K562 (cell line): Measurements from ENCODE around the gene BEND6. TPM values are rescaled to one million over a fixed set of nuclear protein-coding genes. Genes with fewer than 3 reads are reported as not detected.

Experiments used
- BACH1 ChIP-seq: fragments of 200-800 bp; sonication (Bioruptor generic); IDR thresholded peaks from 2 replicates; pipeline ENCODE4 v1.6.1; 2016; ENCODE audit warnings: missing genetic modification characterization, missing compliant biosample characterization
- BRF1 ChIP-seq: IDR thresholded peaks from 3 replicates; pipeline ENCODE4 v1.6.1; 2011; ENCODE audit warnings: borderline replicate concordance, mild to moderate bottlenecking; ENCODE audit not compliant: insufficient read length; ENCODE audit errors: extremely low read depth
- CBFB ChIP-seq: sonication (generic); formaldehyde crosslinking; IDR thresholded peaks from 2 replicates; pipeline ENCODE4 v1.4.0; 2020; ENCODE audit warnings: mild to moderate bottlenecking, missing genetic modification reagents
- IFI16 ChIP-seq: fragments of 250-450 bp; sonication (Bioruptor Pico); IDR thresholded peaks from 2 replicates; pipeline ENCODE4 v2.1.2; 2022; ENCODE audit warnings: mild to moderate bottlenecking, inconsistent platforms
- TEAD2 ChIP-seq: fragments of 450-650 bp; IDR thresholded peaks from 2 replicates; pipeline ENCODE4 v1.6.1; 2016; ENCODE audit warnings: missing genetic modification characterization, control low read depth, missing compliant biosample characterization
- ZNF324 ChIP-seq: fragments of 250-450 bp; sonication (Bioruptor Pico); IDR thresholded peaks from 2 replicates; pipeline ENCODE4 v1.4.0; 2020; ENCODE audit warnings: mild to moderate bottlenecking
- ZNF436 ChIP-seq: fragments of 250-450, 450-650 bp; sonication (Bioruptor Pico); formaldehyde crosslinking; IDR thresholded peaks from 2 replicates; pipeline ENCODE4 v1.7.0; 2020; ENCODE audit warnings: mild to moderate bottlenecking
- ZZZ3 ChIP-seq: fragments of 450-650 bp; IDR thresholded peaks from 2 replicates; pipeline ENCODE4 v1.6.1; 2016; ENCODE audit warnings: antibody characterized with exemption, mild to moderate bottlenecking, moderate library complexity
- polyA plus RNA-seq, 8 experiments: library from polyadenylated mRNA; depleted of rRNA in 4 of 8; stranded (reverse) in 5 of 8; unstranded in 3 of 8; fragments of >200 nt; fragmentation: Nextera tagmentation in 2 of 8; fragmentation: Illumina TruSeq in 1 of 8; extraction: Ambion mirVana in 2 of 8; extraction: Trizol in 1 of 8; gene quantifications; 2 replicates each; pipeline versions ENCODE4 v1.2.1 to v1.2.3, GENCODE V29; 2011 to 2014; ENCODE audit warnings: inconsistent platforms in 1 of 8, missing spikeins in 1 of 8
- total RNA-seq, 7 experiments: library from RNA; depleted of rRNA in 6 of 7; stranded (reverse); fragments of >200 nt in 6 of 7; fragmentation: Illumina TruSeq in 2 of 7; extraction: Trizol in 2 of 7; gene quantifications; 2 replicates each; pipeline versions ENCODE4 v1.2.1 to v1.2.3, GENCODE V29; 2011 to 2021; ENCODE audit warnings: low replicate concordance in 1 of 7
- TF ChIP-seq, protein P1 (sequence below): fragments of 450-650 bp; IDR thresholded peaks from 2 replicates; pipeline ENCODE4 v1.6.1; 2016; ENCODE audit warnings: mild to moderate bottlenecking, moderate library complexity
- TF ChIP-seq, protein P2 (sequence below): fragments of 450-650 bp; IDR thresholded peaks from 2 replicates; pipeline ENCODE4 v1.6.1; 2018; ENCODE audit not compliant: partially characterized antibody
- TF ChIP-seq, protein P3 (sequence below): fragments of 450-650 bp; IDR thresholded peaks from 2 replicates; pipeline ENCODE4 v1.6.1; 2018; ENCODE audit warnings: mild to moderate bottlenecking, low read depth; ENCODE audit not compliant: partially characterized antibody

BEND6 gene
- total and polyA plus RNA-seq, 9 of the 15 experiments (the other 6 are each of a cell fraction or from before 2014, with no cell fraction given) = 0.37 to 4.0 (median 1.1) TPM

DNA sequence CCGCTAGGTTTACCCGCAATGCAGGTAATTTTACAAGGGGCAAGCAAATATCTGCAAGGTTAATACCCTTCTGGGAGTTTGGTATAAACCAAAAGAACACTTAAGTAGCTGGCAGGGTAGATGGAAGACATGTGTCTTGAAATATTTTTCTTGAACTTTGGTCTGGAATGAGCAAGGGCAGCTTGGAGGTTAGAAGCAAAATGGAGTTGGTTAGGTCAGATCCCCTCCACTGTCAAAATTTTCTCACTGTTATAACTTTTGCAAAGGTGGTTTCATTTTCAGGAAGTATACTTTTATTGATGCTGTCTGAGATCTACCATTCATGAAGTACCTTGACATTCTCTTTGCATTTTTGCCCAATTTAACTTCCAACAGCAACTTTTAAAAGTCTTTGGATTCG is 78.3 kb downstream of the BEND6 start (continued):
- TF ChIP-seq, protein P1, sequence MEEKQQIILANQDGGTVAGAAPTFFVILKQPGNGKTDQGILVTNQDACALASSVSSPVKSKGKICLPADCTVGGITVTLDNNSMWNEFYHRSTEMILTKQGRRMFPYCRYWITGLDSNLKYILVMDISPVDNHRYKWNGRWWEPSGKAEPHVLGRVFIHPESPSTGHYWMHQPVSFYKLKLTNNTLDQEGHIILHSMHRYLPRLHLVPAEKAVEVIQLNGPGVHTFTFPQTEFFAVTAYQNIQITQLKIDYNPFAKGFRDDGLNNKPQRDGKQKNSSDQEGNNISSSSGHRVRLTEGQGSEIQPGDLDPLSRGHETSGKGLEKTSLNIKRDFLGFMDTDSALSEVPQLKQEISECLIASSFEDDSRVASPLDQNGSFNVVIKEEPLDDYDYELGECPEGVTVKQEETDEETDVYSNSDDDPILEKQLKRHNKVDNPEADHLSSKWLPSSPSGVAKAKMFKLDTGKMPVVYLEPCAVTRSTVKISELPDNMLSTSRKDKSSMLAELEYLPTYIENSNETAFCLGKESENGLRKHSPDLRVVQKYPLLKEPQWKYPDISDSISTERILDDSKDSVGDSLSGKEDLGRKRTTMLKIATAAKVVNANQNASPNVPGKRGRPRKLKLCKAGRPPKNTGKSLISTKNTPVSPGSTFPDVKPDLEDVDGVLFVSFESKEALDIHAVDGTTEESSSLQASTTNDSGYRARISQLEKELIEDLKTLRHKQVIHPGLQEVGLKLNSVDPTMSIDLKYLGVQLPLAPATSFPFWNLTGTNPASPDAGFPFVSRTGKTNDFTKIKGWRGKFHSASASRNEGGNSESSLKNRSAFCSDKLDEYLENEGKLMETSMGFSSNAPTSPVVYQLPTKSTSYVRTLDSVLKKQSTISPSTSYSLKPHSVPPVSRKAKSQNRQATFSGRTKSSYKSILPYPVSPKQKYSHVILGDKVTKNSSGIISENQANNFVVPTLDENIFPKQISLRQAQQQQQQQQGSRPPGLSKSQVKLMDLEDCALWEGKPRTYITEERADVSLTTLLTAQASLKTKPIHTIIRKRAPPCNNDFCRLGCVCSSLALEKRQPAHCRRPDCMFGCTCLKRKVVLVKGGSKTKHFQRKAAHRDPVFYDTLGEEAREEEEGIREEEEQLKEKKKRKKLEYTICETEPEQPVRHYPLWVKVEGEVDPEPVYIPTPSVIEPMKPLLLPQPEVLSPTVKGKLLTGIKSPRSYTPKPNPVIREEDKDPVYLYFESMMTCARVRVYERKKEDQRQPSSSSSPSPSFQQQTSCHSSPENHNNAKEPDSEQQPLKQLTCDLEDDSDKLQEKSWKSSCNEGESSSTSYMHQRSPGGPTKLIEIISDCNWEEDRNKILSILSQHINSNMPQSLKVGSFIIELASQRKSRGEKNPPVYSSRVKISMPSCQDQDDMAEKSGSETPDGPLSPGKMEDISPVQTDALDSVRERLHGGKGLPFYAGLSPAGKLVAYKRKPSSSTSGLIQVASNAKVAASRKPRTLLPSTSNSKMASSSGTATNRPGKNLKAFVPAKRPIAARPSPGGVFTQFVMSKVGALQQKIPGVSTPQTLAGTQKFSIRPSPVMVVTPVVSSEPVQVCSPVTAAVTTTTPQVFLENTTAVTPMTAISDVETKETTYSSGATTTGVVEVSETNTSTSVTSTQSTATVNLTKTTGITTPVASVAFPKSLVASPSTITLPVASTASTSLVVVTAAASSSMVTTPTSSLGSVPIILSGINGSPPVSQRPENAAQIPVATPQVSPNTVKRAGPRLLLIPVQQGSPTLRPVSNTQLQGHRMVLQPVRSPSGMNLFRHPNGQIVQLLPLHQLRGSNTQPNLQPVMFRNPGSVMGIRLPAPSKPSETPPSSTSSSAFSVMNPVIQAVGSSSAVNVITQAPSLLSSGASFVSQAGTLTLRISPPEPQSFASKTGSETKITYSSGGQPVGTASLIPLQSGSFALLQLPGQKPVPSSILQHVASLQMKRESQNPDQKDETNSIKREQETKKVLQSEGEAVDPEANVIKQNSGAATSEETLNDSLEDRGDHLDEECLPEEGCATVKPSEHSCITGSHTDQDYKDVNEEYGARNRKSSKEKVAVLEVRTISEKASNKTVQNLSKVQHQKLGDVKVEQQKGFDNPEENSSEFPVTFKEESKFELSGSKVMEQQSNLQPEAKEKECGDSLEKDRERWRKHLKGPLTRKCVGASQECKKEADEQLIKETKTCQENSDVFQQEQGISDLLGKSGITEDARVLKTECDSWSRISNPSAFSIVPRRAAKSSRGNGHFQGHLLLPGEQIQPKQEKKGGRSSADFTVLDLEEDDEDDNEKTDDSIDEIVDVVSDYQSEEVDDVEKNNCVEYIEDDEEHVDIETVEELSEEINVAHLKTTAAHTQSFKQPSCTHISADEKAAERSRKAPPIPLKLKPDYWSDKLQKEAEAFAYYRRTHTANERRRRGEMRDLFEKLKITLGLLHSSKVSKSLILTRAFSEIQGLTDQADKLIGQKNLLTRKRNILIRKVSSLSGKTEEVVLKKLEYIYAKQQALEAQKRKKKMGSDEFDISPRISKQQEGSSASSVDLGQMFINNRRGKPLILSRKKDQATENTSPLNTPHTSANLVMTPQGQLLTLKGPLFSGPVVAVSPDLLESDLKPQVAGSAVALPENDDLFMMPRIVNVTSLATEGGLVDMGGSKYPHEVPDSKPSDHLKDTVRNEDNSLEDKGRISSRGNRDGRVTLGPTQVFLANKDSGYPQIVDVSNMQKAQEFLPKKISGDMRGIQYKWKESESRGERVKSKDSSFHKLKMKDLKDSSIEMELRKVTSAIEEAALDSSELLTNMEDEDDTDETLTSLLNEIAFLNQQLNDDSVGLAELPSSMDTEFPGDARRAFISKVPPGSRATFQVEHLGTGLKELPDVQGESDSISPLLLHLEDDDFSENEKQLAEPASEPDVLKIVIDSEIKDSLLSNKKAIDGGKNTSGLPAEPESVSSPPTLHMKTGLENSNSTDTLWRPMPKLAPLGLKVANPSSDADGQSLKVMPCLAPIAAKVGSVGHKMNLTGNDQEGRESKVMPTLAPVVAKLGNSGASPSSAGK = no peak
- TF ChIP-seq BRF1 = no peak
- TF ChIP-seq ZNF324 (CRISPR knock-in tag) = no peak
- TF ChIP-seq, protein P2, sequence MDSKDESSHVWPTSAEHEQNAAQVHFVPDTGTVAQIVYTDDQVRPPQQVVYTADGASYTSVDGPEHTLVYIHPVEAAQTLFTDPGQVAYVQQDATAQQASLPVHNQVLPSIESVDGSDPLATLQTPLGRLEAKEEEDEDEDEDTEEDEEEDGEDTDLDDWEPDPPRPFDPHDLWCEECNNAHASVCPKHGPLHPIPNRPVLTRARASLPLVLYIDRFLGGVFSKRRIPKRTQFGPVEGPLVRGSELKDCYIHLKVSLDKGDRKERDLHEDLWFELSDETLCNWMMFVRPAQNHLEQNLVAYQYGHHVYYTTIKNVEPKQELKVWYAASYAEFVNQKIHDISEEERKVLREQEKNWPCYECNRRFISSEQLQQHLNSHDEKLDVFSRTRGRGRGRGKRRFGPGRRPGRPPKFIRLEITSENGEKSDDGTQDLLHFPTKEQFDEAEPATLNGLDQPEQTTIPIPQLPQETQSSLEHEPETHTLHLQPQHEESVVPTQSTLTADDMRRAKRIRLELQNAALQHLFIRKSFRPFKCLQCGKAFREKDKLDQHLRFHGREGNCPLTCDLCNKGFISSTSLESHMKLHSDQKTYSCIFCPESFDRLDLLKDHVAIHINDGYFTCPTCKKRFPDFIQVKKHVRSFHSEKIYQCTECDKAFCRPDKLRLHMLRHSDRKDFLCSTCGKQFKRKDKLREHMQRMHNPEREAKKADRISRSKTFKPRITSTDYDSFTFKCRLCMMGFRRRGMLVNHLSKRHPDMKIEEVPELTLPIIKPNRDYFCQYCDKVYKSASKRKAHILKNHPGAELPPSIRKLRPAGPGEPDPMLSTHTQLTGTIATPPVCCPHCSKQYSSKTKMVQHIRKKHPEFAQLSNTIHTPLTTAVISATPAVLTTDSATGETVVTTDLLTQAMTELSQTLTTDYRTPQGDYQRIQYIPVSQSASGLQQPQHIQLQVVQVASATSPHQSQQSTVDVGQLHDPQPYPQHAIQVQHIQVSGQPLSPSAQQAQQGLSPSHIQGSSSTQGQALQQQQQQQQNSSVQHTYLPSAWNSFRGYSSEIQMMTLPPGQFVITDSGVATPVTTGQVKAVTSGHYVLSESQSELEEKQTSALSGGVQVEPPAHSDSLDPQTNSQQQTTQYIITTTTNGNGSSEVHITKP = peak; percentile 55
- peak; percentile 48; the same call in 1 of the 2 replicates for TF ChIP-seq BACH1
- TF ChIP-seq CBFB (CRISPR knock-in tag) = no peak
- TF ChIP-seq, protein P3, sequence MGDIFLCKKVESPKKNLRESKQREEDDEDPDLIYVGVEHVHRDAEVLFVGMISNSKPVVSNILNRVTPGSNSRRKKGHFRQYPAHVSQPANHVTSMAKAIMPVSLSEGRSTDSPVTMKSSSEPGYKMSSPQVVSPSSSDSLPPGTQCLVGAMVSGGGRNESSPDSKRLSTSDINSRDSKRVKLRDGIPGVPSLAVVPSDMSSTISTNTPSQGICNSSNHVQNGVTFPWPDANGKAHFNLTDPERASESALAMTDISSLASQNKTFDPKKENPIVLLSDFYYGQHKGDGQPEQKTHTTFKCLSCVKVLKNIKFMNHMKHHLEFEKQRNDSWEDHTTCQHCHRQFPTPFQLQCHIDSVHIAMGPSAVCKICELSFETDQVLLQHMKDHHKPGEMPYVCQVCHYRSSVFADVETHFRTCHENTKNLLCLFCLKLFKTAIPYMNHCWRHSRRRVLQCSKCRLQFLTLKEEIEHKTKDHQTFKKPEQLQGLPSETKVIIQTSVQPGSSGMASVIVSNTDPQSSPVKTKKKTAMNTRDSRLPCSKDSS = no peak
- no peak for TF ChIP-seq IFI16 (CRISPR knock-in tag)
- no peak for TF ChIP-seq ZNF436
- no peak for TF ChIP-seq ZZZ3
- no peak for TF ChIP-seq TEAD2
